SK-N-SH treated with all-trans-retinoic acid at 6 μM for 48 hours (cell line): ENCODE data around the gene MADD.

Experiments used
- ARNTL ChIP-seq: fragments of 450-650 bp; formaldehyde crosslinking; IDR thresholded peaks from 2 replicates; pipeline ENCODE4 v1.5.0; 2020; ENCODE audit warnings: low read depth, mild to moderate bottlenecking, moderate library complexity, borderline replicate concordance
- BACH2 ChIP-seq: fragments of 250-450 bp; sonication (Bioruptor Pico); IDR thresholded peaks from 2 replicates; pipeline ENCODE4 v1.9.0; 2021; ENCODE audit warnings: mild to moderate bottlenecking, borderline replicate concordance
- CSRNP3 ChIP-seq: fragments of 250-450 bp; sonication (Bioruptor Pico); IDR thresholded peaks from 2 replicates; pipeline ENCODE4 v1.5.1; 2021; ENCODE audit warnings: mild to moderate bottlenecking, moderate library complexity
- ISL1 ChIP-seq: fragments of 250-450 bp; sonication (Bioruptor Pico); IDR thresholded peaks from 2 replicates; pipeline ENCODE4 v2.1.2; 2022; ENCODE audit warnings: mild to moderate bottlenecking, moderate library complexity
- SNAI2 ChIP-seq: fragments of 250-450 bp; sonication (Bioruptor Pico); IDR thresholded peaks from 2 replicates; pipeline ENCODE4 v1.5.0; 2020; ENCODE audit warnings: mild to moderate bottlenecking, moderate library complexity
- ZFP3 ChIP-seq: fragments of 250-450 bp; sonication (Bioruptor Pico); IDR thresholded peaks from 2 replicates; pipeline ENCODE4 v1.5.0; 2020; ENCODE audit warnings: mild to moderate bottlenecking, moderate library complexity
- ZFP30 ChIP-seq: fragments of 450-650 bp; formaldehyde crosslinking; IDR thresholded peaks from 2 replicates; pipeline ENCODE4 v1.5.0; 2022; ENCODE audit warnings: mild to moderate bottlenecking, moderate library complexity
- ZNF565 ChIP-seq: fragments of 450-650 bp; formaldehyde crosslinking; conservative IDR thresholded peaks from 2 replicates; pipeline ENCODE4 v1.5.0; 2020; ENCODE audit warnings: low read depth, mild to moderate bottlenecking, moderate library complexity
- ZNF8 ChIP-seq: fragments of 450-650 bp; formaldehyde crosslinking; IDR thresholded peaks from 2 replicates; pipeline ENCODE4 v1.5.0; 2020; ENCODE audit warnings: mild to moderate bottlenecking, moderate library complexity
- TF ChIP-seq, protein P1 (sequence below): fragments of 250-450 bp; sonication (Bioruptor Pico); IDR thresholded peaks from 2 replicates; pipeline ENCODE4 v1.8.0; 2020; ENCODE audit warnings: mild to moderate bottlenecking, moderate library complexity, borderline replicate concordance
- TF ChIP-seq, protein P2 (sequence below): fragments of 250-450 bp; sonication (Bioruptor Pico); IDR thresholded peaks from 2 replicates; pipeline ENCODE4 v1.8.0; 2021; ENCODE audit warnings: low read depth, mild to moderate bottlenecking, moderate library complexity, borderline replicate concordance

GRCh38 chr11:47295385-47295784 lies 25.5 kb downstream of the MADD start:
- TF ChIP-seq ZFP30 (CRISPR knock-in tag) (no peak), ARNTL (CRISPR knock-in tag) (no peak), ZNF8 (no peak), BACH2 (CRISPR knock-in tag) (no peak), ISL1 (no peak), ZFP3 (CRISPR knock-in tag) (no peak), SNAI2 (CRISPR knock-in tag) (no peak), CSRNP3 (CRISPR knock-in tag) (no peak), ZNF565 (CRISPR knock-in tag) (no peak)
- TF ChIP-seq, protein P1, sequence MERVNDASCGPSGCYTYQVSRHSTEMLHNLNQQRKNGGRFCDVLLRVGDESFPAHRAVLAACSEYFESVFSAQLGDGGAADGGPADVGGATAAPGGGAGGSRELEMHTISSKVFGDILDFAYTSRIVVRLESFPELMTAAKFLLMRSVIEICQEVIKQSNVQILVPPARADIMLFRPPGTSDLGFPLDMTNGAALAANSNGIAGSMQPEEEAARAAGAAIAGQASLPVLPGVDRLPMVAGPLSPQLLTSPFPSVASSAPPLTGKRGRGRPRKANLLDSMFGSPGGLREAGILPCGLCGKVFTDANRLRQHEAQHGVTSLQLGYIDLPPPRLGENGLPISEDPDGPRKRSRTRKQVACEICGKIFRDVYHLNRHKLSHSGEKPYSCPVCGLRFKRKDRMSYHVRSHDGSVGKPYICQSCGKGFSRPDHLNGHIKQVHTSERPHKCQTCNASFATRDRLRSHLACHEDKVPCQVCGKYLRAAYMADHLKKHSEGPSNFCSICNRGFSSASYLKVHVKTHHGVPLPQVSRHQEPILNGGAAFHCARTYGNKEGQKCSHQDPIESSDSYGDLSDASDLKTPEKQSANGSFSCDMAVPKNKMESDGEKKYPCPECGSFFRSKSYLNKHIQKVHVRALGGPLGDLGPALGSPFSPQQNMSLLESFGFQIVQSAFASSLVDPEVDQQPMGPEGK (CRISPR knock-in tag) = no peak
- TF ChIP-seq, protein P2, sequence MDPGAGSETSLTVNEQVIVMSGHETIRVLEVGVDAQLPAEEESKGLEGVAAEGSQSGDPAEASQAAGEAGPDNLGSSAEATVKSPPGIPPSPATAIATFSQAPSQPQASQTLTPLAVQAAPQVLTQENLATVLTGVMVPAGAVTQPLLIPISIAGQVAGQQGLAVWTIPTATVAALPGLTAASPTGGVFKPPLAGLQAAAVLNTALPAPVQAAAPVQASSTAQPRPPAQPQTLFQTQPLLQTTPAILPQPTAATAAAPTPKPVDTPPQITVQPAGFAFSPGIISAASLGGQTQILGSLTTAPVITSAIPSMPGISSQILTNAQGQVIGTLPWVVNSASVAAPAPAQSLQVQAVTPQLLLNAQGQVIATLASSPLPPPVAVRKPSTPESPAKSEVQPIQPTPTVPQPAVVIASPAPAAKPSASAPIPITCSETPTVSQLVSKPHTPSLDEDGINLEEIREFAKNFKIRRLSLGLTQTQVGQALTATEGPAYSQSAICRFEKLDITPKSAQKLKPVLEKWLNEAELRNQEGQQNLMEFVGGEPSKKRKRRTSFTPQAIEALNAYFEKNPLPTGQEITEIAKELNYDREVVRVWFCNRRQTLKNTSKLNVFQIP (CRISPR knock-in tag) = no peak
